NCI-H2196 (cell line): ENCODE data around the gene RANBP17.
A peak's percentile ranks its signal among the peaks of the same experiment; 100 is the strongest.
"Not testable (repeated sequence)": the region's sequence is repeated elsewhere in the genome, so short reads cannot be mapped to it uniquely, and the experiment has no call there.

Source experiments
- DNase-seq: peaks from one replicate; lab custom pipeline; 2025; ENCODE audit not compliant: unreplicated experiment; lab: John Stamatoyannopoulos, UW

RANBP17 gene

GRCh38 chr5:170937914-170938313 lies 76.1 kb downstream of the RANBP17 start:
- no peak for DNase-seq

GRCh38 chr5:170939178-170939577 lies 77.4 kb downstream of the RANBP17 start:
- no peak for DNase-seq

DNA sequence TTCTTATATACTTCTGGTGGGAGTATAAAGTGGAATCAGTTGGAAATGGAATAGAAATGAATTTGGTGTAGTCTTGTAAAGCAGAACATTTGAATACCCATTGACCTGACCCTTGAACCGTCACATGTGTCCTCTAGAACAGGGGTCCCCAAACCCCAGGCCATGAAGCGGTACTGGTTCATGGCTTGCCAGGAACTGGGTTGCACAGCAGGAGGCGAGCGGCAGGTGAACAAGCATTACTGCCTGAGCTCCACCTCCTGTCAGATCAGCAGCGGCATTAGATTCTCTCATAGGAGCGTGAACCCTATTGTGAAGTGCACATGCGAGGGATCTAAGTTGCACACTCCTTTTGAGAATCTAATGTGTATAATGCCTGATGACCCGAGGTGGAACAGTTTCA lies 80.0 kb downstream of the RANBP17 start:
- DNase-seq = no peak

GRCh38 chr5:170945275-170945674 lies 83.5 kb downstream of the RANBP17 start:
- no peak for DNase-seq

GRCh38 chr5:170960567-170960966 lies 98.7 kb downstream of the RANBP17 start:
- DNase-seq = no peak

DNA sequence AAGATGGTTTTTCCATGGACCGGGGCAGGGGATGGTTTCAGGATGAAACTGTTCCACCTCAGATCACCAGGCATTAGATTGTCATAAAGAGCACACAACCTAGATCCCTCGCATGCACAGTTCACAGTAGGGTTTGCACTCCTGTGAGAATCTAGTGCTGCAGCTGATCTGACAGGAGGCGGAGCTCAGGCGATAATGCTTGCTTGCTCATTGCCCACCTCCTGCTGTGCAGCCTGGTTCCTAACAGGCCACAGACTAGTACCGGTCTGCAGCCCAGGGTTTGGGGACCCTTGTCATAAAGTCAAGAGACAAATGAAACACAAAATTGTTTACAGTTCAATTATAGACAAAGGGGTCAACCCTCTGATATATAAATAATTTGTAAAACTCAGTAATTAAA lies 101.7 kb downstream of the RANBP17 start:
- no peak for DNase-seq

GRCh38 chr5:170974461-170974860 lies 112.6 kb downstream of the RANBP17 start:
- DNase-seq = no peak

DNA sequence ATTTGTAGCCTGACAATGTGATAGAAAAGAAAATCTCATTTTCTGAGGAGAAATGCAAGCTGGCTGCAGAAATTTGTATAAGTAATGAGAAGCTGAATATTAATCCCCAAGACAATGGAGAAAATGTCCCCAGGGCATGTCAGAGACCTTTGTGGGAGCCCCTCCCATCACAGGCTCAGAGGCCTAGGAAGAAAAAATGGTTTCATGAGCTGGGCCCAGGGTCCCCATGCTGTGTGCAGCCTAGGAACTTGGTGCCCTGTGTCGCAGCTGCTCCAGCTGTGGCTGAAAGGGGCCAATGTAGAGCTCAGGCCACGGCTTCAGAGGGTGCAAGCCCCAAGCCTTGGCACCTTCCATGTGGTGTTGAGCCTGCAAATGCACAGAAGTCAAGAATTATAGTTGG lies 118.4 kb downstream of the RANBP17 start:
- not testable (repeated sequence) for DNase-seq

- no peak for DNase-seq
Observed at GRCh38 chr5:170985486-170985885, 123.7 kb downstream of the RANBP17 start.

DNA sequence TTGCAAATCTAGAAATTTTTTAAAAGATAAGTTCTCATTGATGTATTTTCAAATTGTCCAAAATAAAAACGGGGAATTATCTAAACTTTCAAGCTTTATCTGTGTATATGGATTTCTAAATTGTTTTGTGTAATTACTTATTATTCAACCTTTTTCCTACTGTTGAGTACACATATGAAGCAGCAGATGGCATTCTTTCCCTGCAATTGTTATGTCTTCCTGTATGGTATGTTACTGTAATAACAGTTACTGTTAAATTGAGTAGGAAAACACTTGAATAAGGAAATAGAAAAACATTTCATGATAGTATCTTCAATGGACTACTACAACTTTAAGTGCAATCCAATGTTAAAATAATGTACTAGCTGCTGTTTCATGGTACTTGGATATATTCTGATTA lies 124.8 kb downstream of the RANBP17 start:
- peak; percentile 6 for DNase-seq

- DNase-seq = no peak
Observed at GRCh38 chr5:170993476-170993875, 131.7 kb downstream of the RANBP17 start.

GRCh38 chr5:171010086-171010485 lies 148.3 kb downstream of the RANBP17 start:
- DNase-seq = no peak

- DNase-seq = no peak
Observed at GRCh38 chr5:171010816-171011215, 149.0 kb downstream of the RANBP17 start.

DNA sequence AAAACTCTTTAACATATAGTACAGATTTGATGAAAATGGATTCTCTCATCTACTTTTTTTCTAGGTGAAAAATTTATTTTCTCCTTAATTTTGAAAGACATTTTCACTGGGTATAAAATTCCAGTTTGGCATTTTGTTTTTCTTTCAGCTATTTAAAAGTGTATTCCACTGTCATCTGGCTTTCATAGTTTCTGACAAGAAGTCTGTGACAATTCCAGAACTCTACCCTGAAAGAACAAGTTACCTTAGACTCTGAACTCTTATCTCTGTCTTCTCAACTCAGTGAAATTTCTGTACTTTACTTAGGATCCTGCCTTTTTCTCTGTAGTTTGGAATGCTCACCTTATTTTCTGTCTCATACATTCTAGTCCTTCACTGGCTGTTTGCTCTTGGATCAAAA lies 161.7 kb downstream of the RANBP17 start:
- no peak for DNase-seq

GRCh38 chr5:171024084-171024483 lies 162.3 kb downstream of the RANBP17 start:
- DNase-seq = no peak

- DNase-seq = no peak
Observed at GRCh38 chr5:171029401-171029800, 167.6 kb downstream of the RANBP17 start.

DNA sequence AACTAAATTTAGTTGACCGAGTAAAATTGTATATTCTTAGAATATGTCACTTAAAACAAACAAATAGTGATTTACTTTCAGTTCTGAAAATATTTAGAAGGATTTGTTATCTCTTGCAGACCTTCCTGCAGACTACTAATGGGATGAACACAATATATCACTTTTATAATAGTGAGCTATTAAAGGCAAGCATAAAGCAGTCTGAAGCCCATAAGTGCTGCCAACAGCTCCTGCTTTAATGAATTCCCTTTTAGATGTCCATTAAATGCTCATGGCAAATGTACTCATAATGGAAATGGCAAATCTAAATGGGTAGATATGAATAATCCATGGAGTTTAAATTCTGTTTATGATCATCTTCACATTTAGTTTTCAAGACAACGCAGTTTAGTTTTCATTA lies 170.2 kb downstream of the RANBP17 start:
- no peak for DNase-seq

GRCh38 chr5:171032435-171032973 lies 170.7 kb downstream of the RANBP17 start:
- DNase-seq = no peak

- DNase-seq = not testable (repeated sequence)
Observed at GRCh38 chr5:171041893-171042292, 180.1 kb downstream of the RANBP17 start.

DNA sequence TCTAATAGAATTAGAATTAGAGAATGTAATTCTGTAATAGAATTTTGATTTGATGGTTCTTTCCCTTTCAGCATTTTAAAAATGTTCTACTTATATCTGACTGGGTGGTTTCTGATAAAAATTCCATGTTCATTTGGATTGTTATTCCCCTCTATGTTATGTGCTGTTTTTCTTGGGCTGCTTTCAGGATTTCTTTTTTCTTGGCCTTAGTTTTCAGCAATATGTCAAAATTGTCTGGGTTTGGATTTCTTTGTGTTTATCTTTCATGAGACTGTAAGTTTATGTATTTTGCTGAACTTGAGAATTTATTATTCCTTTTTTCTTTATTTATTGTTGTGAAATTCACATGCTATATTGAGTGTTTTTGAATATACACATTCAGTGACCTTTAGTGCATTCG lies 189.1 kb downstream of the RANBP17 start:
- no peak for DNase-seq

- no peak for DNase-seq
Observed at GRCh38 chr5:171055875-171056454, 194.1 kb downstream of the RANBP17 start.

- DNase-seq = no peak
Observed at GRCh38 chr5:171067540-171068130, 205.8 kb downstream of the RANBP17 start.

- DNase-seq = no peak
Observed at GRCh38 chr5:171074747-171075146, 212.9 kb downstream of the RANBP17 start.
